SK-N-SH (cell line): Measurements from ENCODE around the gene SCT. TPM values are rescaled to one million over a fixed set of nuclear protein-coding genes. Genes with fewer than 3 reads are reported as not detected.

Experiments used
- CTCF ChIA-PET: fragments of 300-600, 350-600 bp; formaldehyde crosslinking; extraction: SDS; loops from one replicate; lab custom pipeline; 2021; lab: Yijun Ruan, JAX
- POLR2A ChIA-PET: fragments of 350-600 bp; sonication (Branson Sonifier 250); formaldehyde crosslinking; extraction: SDS; loops from one replicate; lab custom pipeline; 2020; ENCODE audit warnings: antibody characterized with exemption, inconsistent platforms; lab: Yijun Ruan, JAX
- DNase-seq: peaks from one replicate; pipeline ENCODE4 v3.0.0; 2012
- H2AFZ ChIP-seq: fragments of 200-600 bp; sonication (generic); 2 replicates; pipeline ENCODE4 v1.8.1; 2016; ENCODE audit warnings: antibody characterized with exemption, mild to moderate bottlenecking, low read depth
- H3F3A ChIP-seq: fragments of 200-600 bp; sonication (generic); replicated peaks from 2 replicates; pipeline ENCODE3; 2016; ENCODE audit warnings: antibody characterized with exemption, mild to moderate bottlenecking; ENCODE audit not compliant: insufficient read depth
- H3K27ac ChIP-seq, 2 experiments: fragments of 200-500 bp in 1 of 2; fragments of 200-600 bp in 1 of 2; sonication (Bioruptor generic) in 1 of 2; sonication (generic), shearing (Covaris generic) in 1 of 2; 2 replicates each; pipeline versions ENCODE4 v1.5.1 to v1.6.1; 2014 to 2016; ENCODE audit warnings: low read depth in 2 of 2, inconsistent platforms in 1 of 2, low read length in 1 of 2, mild to moderate bottlenecking in 1 of 2, mixed read lengths in 1 of 2
- H3K27me3 ChIP-seq: fragments of 200-600 bp; sonication (generic), shearing (Covaris generic); 2 replicates; pipeline ENCODE4 v1.6.1; 2016; ENCODE audit warnings: mixed run types; ENCODE audit not compliant: insufficient read depth
- H3K36me3 ChIP-seq, 2 experiments: fragments of 200-500 bp in 1 of 2; fragments of 200-600 bp in 1 of 2; sonication (Bioruptor generic) in 1 of 2; sonication (generic) in 1 of 2; replicated peaks in 1 of 2; 2 replicates each; pipeline versions ENCODE3 to v1.5.1; 2014 to 2016; ENCODE audit warnings: low read length in 1 of 2, mild to moderate bottlenecking in 1 of 2; ENCODE audit not compliant: insufficient read depth in 2 of 2, control insufficient read depth in 1 of 2
- H3K4me1 ChIP-seq, 2 experiments: fragments of 200-500 bp in 1 of 2; fragments of 200-600 bp in 1 of 2; sonication (Bioruptor generic) in 1 of 2; sonication (generic), shearing (Covaris generic) in 1 of 2; 2 replicates each; pipeline versions ENCODE4 v1.5.1 to v1.6.1; 2014 to 2016; ENCODE audit warnings: low read depth in 1 of 2, low read length in 1 of 2, mixed run types in 1 of 2; ENCODE audit not compliant: insufficient read depth in 2 of 2, control insufficient read depth in 1 of 2
- H3K4me2 ChIP-seq: fragments of 200-600 bp; sonication (generic), shearing (Covaris generic); 2 replicates; pipeline ENCODE4 v1.6.1; 2017; ENCODE audit warnings: mixed run types
- H3K4me3 ChIP-seq, 2 experiments: fragments of 200-500 bp in 1 of 2; fragments of 200-600 bp in 1 of 2; sonication (Bioruptor generic) in 1 of 2; sonication (generic), shearing (Covaris generic) in 1 of 2; 2 replicates each; pipeline versions ENCODE4 v1.5.1 to v1.8.1; 2014 to 2016; ENCODE audit warnings: low read depth in 2 of 2, inconsistent platforms in 1 of 2, low read length in 1 of 2, mild to moderate bottlenecking in 1 of 2, mixed read lengths in 1 of 2, moderate library complexity in 1 of 2
- H3K79me2 ChIP-seq: fragments of 200-600 bp; sonication (generic); 2 replicates; pipeline ENCODE4 v1.8.1; 2017; ENCODE audit warnings: mild to moderate bottlenecking; ENCODE audit not compliant: insufficient read depth
- H3K9ac ChIP-seq: fragments of 200-600 bp; sonication (generic); 2 replicates; pipeline ENCODE4 v1.6.1; 2017; ENCODE audit warnings: mixed run types
- H3K9me2 ChIP-seq: fragments of 200-600 bp; sonication (generic); 2 replicates; pipeline ENCODE4 v1.6.1; 2017; ENCODE audit warnings: mixed run types
- H3K9me3 ChIP-seq: fragments of 200-600 bp; sonication (generic); 2 replicates; pipeline ENCODE4 v1.6.1; 2017; ENCODE audit warnings: mixed run types, mild to moderate bottlenecking, moderate library complexity
- H4K20me1 ChIP-seq: fragments of 200-600 bp; sonication (generic); 2 replicates; pipeline ENCODE4 v1.6.1; 2017; ENCODE audit warnings: mild to moderate bottlenecking, mixed run types; ENCODE audit not compliant: insufficient read depth
- FOXM1 ChIP-seq: IDR thresholded peaks from 2 replicates; pipeline ENCODE4 v1.4.0; 2012; ENCODE audit warnings: low read depth, mild to moderate bottlenecking
- GATA2 ChIP-seq: sonication (generic); formaldehyde crosslinking; IDR thresholded peaks from 2 replicates; pipeline ENCODE4 v1.5.0; 2020; ENCODE audit warnings: mild to moderate bottlenecking, missing genetic modification reagents
- JUND ChIP-seq: IDR thresholded peaks from 2 replicates; pipeline ENCODE4 v1.4.0; 2012
- MEF2A ChIP-seq: IDR thresholded peaks from 2 replicates; pipeline ENCODE4 v1.4.0; 2012; ENCODE audit warnings: low read depth, borderline replicate concordance
- POLR2AphosphoS5 ChIP-seq: IDR thresholded peaks from 2 replicates; pipeline ENCODE4 v1.6.1; 2012; ENCODE audit warnings: low read depth, low read length
- RCOR1 ChIP-seq: fragments of 150-350 bp; IDR thresholded peaks from 2 replicates; pipeline ENCODE4 v1.6.1; 2017; ENCODE audit warnings: antibody characterized with exemption, low read length
- SMC3 ChIP-seq: IDR thresholded peaks from 2 replicates; pipeline ENCODE4 v1.6.1; 2012; ENCODE audit warnings: low read depth, low read length, improper control_type of control experiment
- TAF1 ChIP-seq: IDR thresholded peaks from 2 replicates; pipeline ENCODE4 v1.6.1; 2012; ENCODE audit warnings: low read depth, mild to moderate bottlenecking, low read length, moderate library complexity, borderline replicate concordance
- TEAD4 ChIP-seq: IDR thresholded peaks from 2 replicates; pipeline ENCODE4 v1.4.0; 2012; ENCODE audit warnings: mild to moderate bottlenecking, borderline replicate concordance; ENCODE audit not compliant: insufficient read depth
- YY1 ChIP-seq: IDR thresholded peaks from 2 replicates; pipeline ENCODE4 v1.4.0; 2012; ENCODE audit warnings: low read depth, mild to moderate bottlenecking
- WGBS: methylation state at CpG from one replicate; pipeline ENCODE4 v1.1.6; 2017; ENCODE audit warnings: low lambda C conversion rate; 5-methylcytosine and 5-hydroxymethylcytosine counted together
- polyA plus RNA-seq, 3 experiments: library from polyadenylated mRNA; depleted of rRNA; stranded (reverse); fragments of >200 nt; gene quantifications; 2 replicates each; pipeline ENCODE4 v1.2.3, GENCODE V29; 2012
- TF ChIP-seq, protein P1 (sequence below): IDR thresholded peaks from 2 replicates; pipeline ENCODE4; 2012
- TF ChIP-seq, protein P2 (sequence below): IDR thresholded peaks from 2 replicates; pipeline ENCODE4 v1.4.0; 2012; ENCODE audit warnings: low read depth, borderline replicate concordance
- TF ChIP-seq, protein P3 (sequence below): IDR thresholded peaks from 2 replicates; pipeline ENCODE4 v1.6.1; 2012; ENCODE audit warnings: mild to moderate bottlenecking, low read depth, low read length, moderate library complexity
- TF ChIP-seq, protein P4 (sequence below): fragments of 150-350 bp; IDR thresholded peaks from 2 replicates; pipeline ENCODE4 v1.6.1; 2017; ENCODE audit warnings: antibody characterized with exemption, low read length, low read depth, borderline replicate concordance

Gene SCT
- polyA plus RNA-seq, 1 of the 3 experiments (the other 2 are of a cell fraction): not detected

DNA sequence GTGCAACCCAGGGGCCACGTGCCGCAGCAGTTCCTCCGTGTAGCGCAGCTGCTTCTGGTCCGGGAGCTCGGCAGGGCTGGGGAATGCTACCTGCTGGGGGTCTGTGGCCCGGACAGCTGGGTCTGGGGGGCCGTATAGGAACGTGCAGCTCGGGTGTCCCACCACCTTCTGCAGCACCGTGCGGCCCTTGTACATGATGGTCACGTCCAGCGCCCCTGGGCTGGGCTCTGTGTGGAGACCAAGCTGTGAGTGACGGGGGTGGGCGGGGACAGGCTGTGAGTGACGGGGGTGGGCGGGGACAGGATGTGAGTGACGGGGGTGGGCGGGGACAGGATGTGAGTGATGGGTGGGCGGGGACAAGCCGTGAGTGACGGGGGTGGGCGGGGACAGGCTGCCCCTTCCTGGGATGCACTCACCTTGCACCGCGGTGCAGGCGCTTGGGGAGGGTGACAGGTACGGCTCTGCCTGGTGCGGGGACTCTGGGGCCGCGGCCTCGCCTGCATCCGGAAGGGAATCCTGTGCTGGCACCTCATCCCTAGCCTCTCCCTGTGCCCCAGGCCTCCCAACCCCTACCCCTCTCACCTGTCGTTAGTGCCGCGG is 13.5 kb downstream of the SCT start:
- POLR2A ChIA-PET: interaction anchor here (0.9 to 1.0 kb wide), 2 partner anchors 38 to 53 kb away, joined by 3 read pairs; no protein-coding TSS in a partner anchor
- peak; percentile 88 for DNase-seq
- Histone ChIP-seq H2AFZ (no peak overlapping the region), H3K4me1 (peaks cover 0 to 14% of the 10 kb centered on the region in 2 experiments; a peak in 1 of 4 replicates), H3K79me2 (peaks cover 8% of the 10 kb centered on the region; the same call in 1 of the 2 replicates), H3K4me2 (no peak overlapping the region), H3K9me3 (no peaks in the 10 kb centered on the region), H3K27me3 (no peaks in the 10 kb centered on the region), H4K20me1 (peaks cover 31% of the 10 kb centered on the region)
- 72% methylated on average over 15 of the region's 36 CpGs for WGBS
- TF ChIP-seq RCOR1: no peak
- TF ChIP-seq, protein P1, sequence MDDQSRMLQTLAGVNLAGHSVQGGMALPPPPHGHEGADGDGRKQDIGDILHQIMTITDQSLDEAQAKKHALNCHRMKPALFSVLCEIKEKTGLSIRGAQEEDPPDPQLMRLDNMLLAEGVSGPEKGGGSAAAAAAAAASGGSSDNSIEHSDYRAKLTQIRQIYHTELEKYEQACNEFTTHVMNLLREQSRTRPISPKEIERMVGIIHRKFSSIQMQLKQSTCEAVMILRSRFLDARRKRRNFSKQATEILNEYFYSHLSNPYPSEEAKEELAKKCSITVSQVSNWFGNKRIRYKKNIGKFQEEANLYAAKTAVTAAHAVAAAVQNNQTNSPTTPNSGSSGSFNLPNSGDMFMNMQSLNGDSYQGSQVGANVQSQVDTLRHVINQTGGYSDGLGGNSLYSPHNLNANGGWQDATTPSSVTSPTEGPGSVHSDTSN: 0 out of 2 replicates have a peak, but pooled peaks have one; percentile 34
- TF ChIP-seq, all 33 proteins: peak for 1
- CTCF ChIA-PET: interaction anchor here (0.7 to 1.9 kb wide), 3 partner anchors 32 to 95 kb away, joined by 3 to 5 read pairs (median 3); no protein-coding TSS in a partner anchor
- no peaks in the 10 kb centered on the region for H3K9me2 ChIP-seq
- H3K27ac ChIP-seq: no peak overlapping the region; a peak in 1 of 4 replicates
- no peak overlapping the region for H3K4me3 ChIP-seq
- H3K9ac ChIP-seq: no peak overlapping the region
- peaks cover 14 to 52% of the 10 kb centered on the region in 2 experiments for H3K36me3 ChIP-seq
- H3F3A ChIP-seq: peaks cover 6% of the 10 kb centered on the region

DNA sequence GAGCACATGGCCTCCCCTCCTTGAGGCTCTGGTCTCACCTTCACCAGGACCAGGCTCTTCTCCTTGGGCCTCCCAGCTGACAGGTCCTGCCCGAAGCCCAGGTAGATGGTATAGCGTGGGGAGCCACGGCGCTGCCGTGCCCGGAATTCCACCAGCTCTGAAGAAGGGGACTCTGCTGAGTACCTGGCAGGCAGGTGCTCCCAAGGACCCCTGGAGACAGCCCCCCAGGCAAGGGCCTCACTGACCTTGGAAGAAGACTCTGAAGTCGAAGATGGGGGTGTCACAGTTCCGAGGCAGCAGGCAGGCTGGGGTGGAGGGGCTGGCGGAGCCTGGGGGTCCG is 14.1 kb downstream of the SCT start:
- H2AFZ ChIP-seq: no peak overlapping the region
- peaks cover 0 to 14% of the 10 kb centered on the region in 2 experiments; a peak in 1 of 4 replicates for H3K4me1 ChIP-seq
- H3K79me2 ChIP-seq: peaks cover 8% of the 10 kb centered on the region; the same call in 1 of the 2 replicates
- no peak overlapping the region for H3K4me2 ChIP-seq
- no peak for DNase-seq
- H3K9me3 ChIP-seq: no peaks in the 10 kb centered on the region
- CTCF ChIA-PET: interaction anchor here (0.7 to 1.9 kb wide), 3 partner anchors 32 to 94 kb away, joined by 3 to 5 read pairs (median 3); no protein-coding TSS in a partner anchor
- H3F3A ChIP-seq: peaks cover 6% of the 10 kb centered on the region
- peaks cover 20 to 55% of the 10 kb centered on the region in 2 experiments for H3K36me3 ChIP-seq
- no peak overlapping the region for H3K4me3 ChIP-seq
- TF ChIP-seq JUND: no peak
- TF ChIP-seq POLR2AphosphoS5: no peak
- TF ChIP-seq, protein P2, sequence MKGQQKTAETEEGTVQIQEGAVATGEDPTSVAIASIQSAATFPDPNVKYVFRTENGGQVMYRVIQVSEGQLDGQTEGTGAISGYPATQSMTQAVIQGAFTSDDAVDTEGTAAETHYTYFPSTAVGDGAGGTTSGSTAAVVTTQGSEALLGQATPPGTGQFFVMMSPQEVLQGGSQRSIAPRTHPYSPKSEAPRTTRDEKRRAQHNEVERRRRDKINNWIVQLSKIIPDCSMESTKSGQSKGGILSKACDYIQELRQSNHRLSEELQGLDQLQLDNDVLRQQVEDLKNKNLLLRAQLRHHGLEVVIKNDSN: no peak
- TF ChIP-seq MEF2A: no peak
- TF ChIP-seq FOXM1: no peak
- TF ChIP-seq TEAD4: no peak
- no peak for TF ChIP-seq GATA2
- TF ChIP-seq SMC3: no peak
- TF ChIP-seq TAF1: no peak
- TF ChIP-seq, protein P3, sequence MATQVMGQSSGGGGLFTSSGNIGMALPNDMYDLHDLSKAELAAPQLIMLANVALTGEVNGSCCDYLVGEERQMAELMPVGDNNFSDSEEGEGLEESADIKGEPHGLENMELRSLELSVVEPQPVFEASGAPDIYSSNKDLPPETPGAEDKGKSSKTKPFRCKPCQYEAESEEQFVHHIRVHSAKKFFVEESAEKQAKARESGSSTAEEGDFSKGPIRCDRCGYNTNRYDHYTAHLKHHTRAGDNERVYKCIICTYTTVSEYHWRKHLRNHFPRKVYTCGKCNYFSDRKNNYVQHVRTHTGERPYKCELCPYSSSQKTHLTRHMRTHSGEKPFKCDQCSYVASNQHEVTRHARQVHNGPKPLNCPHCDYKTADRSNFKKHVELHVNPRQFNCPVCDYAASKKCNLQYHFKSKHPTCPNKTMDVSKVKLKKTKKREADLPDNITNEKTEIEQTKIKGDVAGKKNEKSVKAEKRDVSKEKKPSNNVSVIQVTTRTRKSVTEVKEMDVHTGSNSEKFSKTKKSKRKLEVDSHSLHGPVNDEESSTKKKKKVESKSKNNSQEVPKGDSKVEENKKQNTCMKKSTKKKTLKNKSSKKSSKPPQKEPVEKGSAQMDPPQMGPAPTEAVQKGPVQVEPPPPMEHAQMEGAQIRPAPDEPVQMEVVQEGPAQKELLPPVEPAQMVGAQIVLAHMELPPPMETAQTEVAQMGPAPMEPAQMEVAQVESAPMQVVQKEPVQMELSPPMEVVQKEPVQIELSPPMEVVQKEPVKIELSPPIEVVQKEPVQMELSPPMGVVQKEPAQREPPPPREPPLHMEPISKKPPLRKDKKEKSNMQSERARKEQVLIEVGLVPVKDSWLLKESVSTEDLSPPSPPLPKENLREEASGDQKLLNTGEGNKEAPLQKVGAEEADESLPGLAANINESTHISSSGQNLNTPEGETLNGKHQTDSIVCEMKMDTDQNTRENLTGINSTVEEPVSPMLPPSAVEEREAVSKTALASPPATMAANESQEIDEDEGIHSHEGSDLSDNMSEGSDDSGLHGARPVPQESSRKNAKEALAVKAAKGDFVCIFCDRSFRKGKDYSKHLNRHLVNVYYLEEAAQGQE: no peak
- no peak for TF ChIP-seq YY1
- TF ChIP-seq, protein P4, sequence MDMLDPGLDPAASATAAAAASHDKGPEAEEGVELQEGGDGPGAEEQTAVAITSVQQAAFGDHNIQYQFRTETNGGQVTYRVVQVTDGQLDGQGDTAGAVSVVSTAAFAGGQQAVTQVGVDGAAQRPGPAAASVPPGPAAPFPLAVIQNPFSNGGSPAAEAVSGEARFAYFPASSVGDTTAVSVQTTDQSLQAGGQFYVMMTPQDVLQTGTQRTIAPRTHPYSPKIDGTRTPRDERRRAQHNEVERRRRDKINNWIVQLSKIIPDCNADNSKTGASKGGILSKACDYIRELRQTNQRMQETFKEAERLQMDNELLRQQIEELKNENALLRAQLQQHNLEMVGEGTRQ: no peak
- POLR2A ChIA-PET: interaction anchor here (0.9 kb wide), 1 partner anchor 53 kb away, joined by 3 read pairs; no protein-coding TSS in a partner anchor
- H3K9me2 ChIP-seq: no peaks in the 10 kb centered on the region
- no peak overlapping the region for H3K27ac ChIP-seq
- H3K27me3 ChIP-seq: no peaks in the 10 kb centered on the region
- WGBS: 98% methylated on average over 6 of the region's 10 CpGs
- H3K9ac ChIP-seq: no peak overlapping the region
- H4K20me1 ChIP-seq: peaks cover 31% of the 10 kb centered on the region
